ENCODE measurements around the gene NPLOC4. TPM values are rescaled to one million over a fixed set of nuclear protein-coding genes. Genes with fewer than 3 reads are reported as not detected.
A peak's percentile ranks its signal among the peaks of the same experiment; 100 is the strongest.

Gene NPLOC4
- total RNA-seq, 1 experiment from 2014 or later: 139 TPM

- in situ Hi-C loops (cut with HindIII; ENCODE audit: low pct_unique_long_range_greater_than_20kb, low sequenced_read_pairs): no loop called here
- DNase-seq (ENCODE audit: low read depth, low spot score): no peak
Measured at GRCh38 chr17:81579821-81580321, 57.0 kb downstream of the NPLOC4 start.

- in situ Hi-C loops (cut with HindIII; ENCODE audit: low pct_unique_long_range_greater_than_20kb, low sequenced_read_pairs): no loop called here
- DNase-seq (ENCODE audit: low read depth, low spot score): no peak
Measured at GRCh38 chr17:81579298-81579697, 57.6 kb downstream of the NPLOC4 start.

GRCh38 chr17:81578561-81579225 lies 58.2 kb downstream of the NPLOC4 start:
- in situ Hi-C loops (cut with HindIII; ENCODE audit: low pct_unique_long_range_greater_than_20kb, low sequenced_read_pairs): no loop called here

GRCh38 chr17:81578038-81578441 lies 58.9 kb downstream of the NPLOC4 start:
- in situ Hi-C loops (cut with HindIII; ENCODE audit: low pct_unique_long_range_greater_than_20kb, low sequenced_read_pairs): no loop called here
- DNase-seq (ENCODE audit: low read depth, low spot score): no peak

More at GRCh38 chr17:81578561-81579225, 58.2 kb downstream of the NPLOC4 start:
- DNase-seq (ENCODE audit: low read depth, low spot score): no peak

GRCh38 chr17:81577278-81578000 lies 59.5 kb downstream of the NPLOC4 start:
- peak; percentile 35 for DNase-seq (ENCODE audit: low read depth, low spot score)
- in situ Hi-C loops (cut with HindIII; ENCODE audit: low pct_unique_long_range_greater_than_20kb, low sequenced_read_pairs): no loop called here

GRCh38 chr17:81576621-81577277 lies 60.2 kb downstream of the NPLOC4 start:
- DNase-seq (ENCODE audit: low read depth, low spot score): peak; percentile 85
- in situ Hi-C loops (cut with HindIII; ENCODE audit: low pct_unique_long_range_greater_than_20kb, low sequenced_read_pairs): no loop called here

GRCh38 chr17:81575836-81576235 lies 61.1 kb downstream of the NPLOC4 start:
- no peak for DNase-seq (ENCODE audit: low read depth, low spot score)
- in situ Hi-C loops (cut with HindIII; ENCODE audit: low pct_unique_long_range_greater_than_20kb, low sequenced_read_pairs): no loop called here

GRCh38 chr17:81574643-81574956 lies 62.3 kb downstream of the NPLOC4 start:
- in situ Hi-C loops (cut with HindIII; ENCODE audit: low pct_unique_long_range_greater_than_20kb, low sequenced_read_pairs): no loop called here

GRCh38 chr17:81573794-81574642 lies 62.9 kb downstream of the NPLOC4 start:
- in situ Hi-C loops (cut with HindIII; ENCODE audit: low pct_unique_long_range_greater_than_20kb, low sequenced_read_pairs): no loop called here
- DNase-seq (ENCODE audit: low read depth, low spot score): no peak

More at GRCh38 chr17:81574643-81574956, 62.3 kb downstream of the NPLOC4 start:
- DNase-seq (ENCODE audit: low read depth, low spot score): no peak

- in situ Hi-C loops (cut with HindIII; ENCODE audit: low pct_unique_long_range_greater_than_20kb, low sequenced_read_pairs): no loop called here
- DNase-seq (ENCODE audit: low read depth, low spot score): no peak
Measured at GRCh38 chr17:81572563-81573168, 64.2 kb downstream of the NPLOC4 start.

GRCh38 chr17:81570964-81571363 lies 65.9 kb downstream of the NPLOC4 start:
- in situ Hi-C loops (cut with HindIII; ENCODE audit: low pct_unique_long_range_greater_than_20kb, low sequenced_read_pairs): no loop called here
- DNase-seq (ENCODE audit: low read depth, low spot score): no peak

- DNase-seq (ENCODE audit: low read depth, low spot score): no peak
- in situ Hi-C loops (cut with HindIII; ENCODE audit: low pct_unique_long_range_greater_than_20kb, low sequenced_read_pairs): no loop called here
Measured at GRCh38 chr17:81569986-81570514, 66.9 kb downstream of the NPLOC4 start.

GRCh38 chr17:81568416-81568815 lies 68.5 kb downstream of the NPLOC4 start:
- DNase-seq (ENCODE audit: low read depth, low spot score): no peak
- in situ Hi-C loops (cut with HindIII; ENCODE audit: low pct_unique_long_range_greater_than_20kb, low sequenced_read_pairs): no loop called here

- no peak for DNase-seq (ENCODE audit: low read depth, low spot score)
- in situ Hi-C loops (cut with HindIII; ENCODE audit: low pct_unique_long_range_greater_than_20kb, low sequenced_read_pairs): no loop called here
Measured at GRCh38 chr17:81567191-81567590, 69.7 kb downstream of the NPLOC4 start.

GRCh38 chr17:81566461-81567126 lies 70.3 kb downstream of the NPLOC4 start:
- peak; percentile 66 for DNase-seq (ENCODE audit: low read depth, low spot score)
- in situ Hi-C loops (cut with HindIII; ENCODE audit: low pct_unique_long_range_greater_than_20kb, low sequenced_read_pairs): no loop called here

GRCh38 chr17:81565231-81565630 lies 71.7 kb downstream of the NPLOC4 start:
- in situ Hi-C loops (cut with HindIII; ENCODE audit: low pct_unique_long_range_greater_than_20kb, low sequenced_read_pairs): no loop called here
- no peak for DNase-seq (ENCODE audit: low read depth, low spot score)

GRCh38 chr17:81564778-81565177 lies 72.1 kb downstream of the NPLOC4 start:
- no peak for DNase-seq (ENCODE audit: low read depth, low spot score)
- in situ Hi-C loops (cut with HindIII; ENCODE audit: low pct_unique_long_range_greater_than_20kb, low sequenced_read_pairs): no loop called here
